NCI-H510A (cell line): ENCODE measurements around the gene CDYL.
A peak's percentile ranks its signal among the peaks of the same experiment; 100 is the strongest.

Experiments used
- DNase-seq: peaks from one replicate; lab custom pipeline; 2025; lab: John Stamatoyannopoulos, UW

CDYL gene

GRCh38 chr6:4776131-4776492, at the start of gene CDYL:
Gene CDYL, plus strand, starts transcription at chr6:4776404. Its CDS starts 380 bp downstream, at chr6:4776784.
- DNase-seq = peak; percentile 47

- no peak for DNase-seq
These were observed 49.6 kb upstream of the CDYL start for GRCh38 chr6:4726645-4727044.

GRCh38 chr6:4727217-4727616, 49.0 kb upstream of the CDYL start:
- DNase-seq = no peak

- no peak for DNase-seq
These were observed 48.4 kb upstream of the CDYL start for GRCh38 chr6:4727671-4728435.

- no peak for DNase-seq
These were observed 47.8 kb upstream of the CDYL start for GRCh38 chr6:4728436-4728769.

- no peak for DNase-seq
These were observed 47.3 kb upstream of the CDYL start for GRCh38 chr6:4728926-4729325.

GRCh38 chr6:4731996-4732395, 44.2 kb upstream of the CDYL start:
- DNase-seq = no peak

- DNase-seq = no peak
These were observed 43.4 kb upstream of the CDYL start for GRCh38 chr6:4732691-4733315.

- no peak for DNase-seq
These were observed 39.8 kb upstream of the CDYL start for GRCh38 chr6:4736371-4736873.

GRCh38 chr6:4740032-4740431, 36.2 kb upstream of the CDYL start:
- DNase-seq = no peak

- DNase-seq = no peak
These were observed 33.1 kb upstream of the CDYL start for GRCh38 chr6:4743062-4743461.

GRCh38 chr6:4743926-4744325, 32.3 kb upstream of the CDYL start:
- DNase-seq = no peak

- no peak for DNase-seq
These were observed 28.6 kb upstream of the CDYL start for GRCh38 chr6:4747588-4747987.

GRCh38 chr6:4751823-4752464, 24.3 kb upstream of the CDYL start:
- no peak for DNase-seq

GRCh38 chr6:4756247-4756646, 20.0 kb upstream of the CDYL start:
- DNase-seq = no peak

- DNase-seq = no peak
These were observed 16.2 kb upstream of the CDYL start for GRCh38 chr6:4759997-4760396.

- no peak for DNase-seq
These were observed 15.4 kb upstream of the CDYL start for GRCh38 chr6:4760773-4761172.

GRCh38 chr6:4762294-4762693, 13.9 kb upstream of the CDYL start:
- DNase-seq = no peak

GRCh38 chr6:4763921-4764320, 12.3 kb upstream of the CDYL start:
- DNase-seq = no peak

GRCh38 chr6:4768815-4769214, 7.4 kb upstream of the CDYL start:
- DNase-seq = no peak

- no peak for DNase-seq
These were observed 3.5 kb upstream of the CDYL start for GRCh38 chr6:4772750-4773149.

- DNase-seq = no peak
These were observed 3.0 kb upstream of the CDYL start for GRCh38 chr6:4773181-4773580.

- DNase-seq = no peak
These were observed 1.9 kb upstream of the CDYL start for GRCh38 chr6:4774296-4774695.
